Measurements from ENCODE around the gene PPP2R5E.
"Not testable (repeated sequence)": the region's sequence is repeated elsewhere in the genome, so short reads cannot be mapped to it uniquely, and the experiment has no call there.

DNA sequence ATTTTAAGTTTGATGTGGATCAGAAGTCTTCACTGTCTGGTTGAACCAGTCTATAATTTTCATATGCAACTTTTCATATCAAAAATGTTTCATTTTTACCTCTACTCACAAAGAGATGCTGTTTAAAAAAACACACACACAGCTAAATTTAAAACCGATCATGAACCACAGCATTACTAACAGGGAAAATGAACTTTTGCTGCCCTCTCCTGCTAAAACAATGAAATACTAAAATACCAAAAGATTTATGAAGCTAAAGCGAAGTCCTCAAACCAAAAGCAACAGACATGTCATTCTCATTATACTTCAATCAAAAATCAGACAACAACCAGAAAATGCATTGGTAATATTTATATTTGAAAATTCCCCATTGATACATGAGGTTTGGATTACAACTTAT lies 171.6 kb downstream of the PPP2R5E start:
- TF ChIP-seq, protein P1, sequence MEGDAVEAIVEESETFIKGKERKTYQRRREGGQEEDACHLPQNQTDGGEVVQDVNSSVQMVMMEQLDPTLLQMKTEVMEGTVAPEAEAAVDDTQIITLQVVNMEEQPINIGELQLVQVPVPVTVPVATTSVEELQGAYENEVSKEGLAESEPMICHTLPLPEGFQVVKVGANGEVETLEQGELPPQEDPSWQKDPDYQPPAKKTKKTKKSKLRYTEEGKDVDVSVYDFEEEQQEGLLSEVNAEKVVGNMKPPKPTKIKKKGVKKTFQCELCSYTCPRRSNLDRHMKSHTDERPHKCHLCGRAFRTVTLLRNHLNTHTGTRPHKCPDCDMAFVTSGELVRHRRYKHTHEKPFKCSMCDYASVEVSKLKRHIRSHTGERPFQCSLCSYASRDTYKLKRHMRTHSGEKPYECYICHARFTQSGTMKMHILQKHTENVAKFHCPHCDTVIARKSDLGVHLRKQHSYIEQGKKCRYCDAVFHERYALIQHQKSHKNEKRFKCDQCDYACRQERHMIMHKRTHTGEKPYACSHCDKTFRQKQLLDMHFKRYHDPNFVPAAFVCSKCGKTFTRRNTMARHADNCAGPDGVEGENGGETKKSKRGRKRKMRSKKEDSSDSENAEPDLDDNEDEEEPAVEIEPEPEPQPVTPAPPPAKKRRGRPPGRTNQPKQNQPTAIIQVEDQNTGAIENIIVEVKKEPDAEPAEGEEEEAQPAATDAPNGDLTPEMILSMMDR (IDR thresholded peaks at IDR 0.05) = not testable (repeated sequence)
- not testable (repeated sequence) for TF ChIP-seq POLR2AphosphoS5, POLR2A (IDR thresholded peaks at IDR 0.05)
